Activated naive CD8-positive, alpha-beta T cell treated with anti-CD3 and anti-CD28 coated beads, Interleukin-2, amount 10 ng/mL, durations not matched to agents 7 days and 5 days (primary cell): ENCODE results near the gene CLDN7. TPM values are rescaled to one million over a fixed set of nuclear protein-coding genes. Genes with fewer than 3 reads are reported as not detected.

Experiments
- ATAC-seq: fragments of 150-1000 bp; cut with Tn5 transposase; one replicate; pipeline ENCODE4 v1.10.0; 2021; ENCODE audit warnings: low read depth, moderate library complexity
- POLR2A ChIA-PET: fragments of 350-600 bp; sonication (Branson Sonifier 250); formaldehyde crosslinking; loops from one replicate; lab custom pipeline; 2021; ENCODE audit warnings: antibody characterized with exemption; lab: Charles Lee
- DNase-seq: peaks from one replicate; pipeline ENCODE4 v3.0.0; 2021
- H3K27ac Mint-ChIP-seq: one replicate; pipeline ENCODE4 v1.8.0; 2022; ENCODE audit warnings: mild to moderate bottlenecking, mixed read lengths
- H3K27me3 Mint-ChIP-seq: one replicate; pipeline ENCODE4 v1.8.0; 2022; ENCODE audit warnings: mild to moderate bottlenecking, moderate library complexity, mixed read lengths
- H3K36me3 Mint-ChIP-seq: one replicate; pipeline ENCODE4 v1.8.0; 2021; ENCODE audit warnings: mild to moderate bottlenecking, mixed read lengths
- H3K4me1 Mint-ChIP-seq: one replicate; pipeline ENCODE4 v1.8.0; 2021; ENCODE audit warnings: mixed read lengths
- H3K4me3 Mint-ChIP-seq: one replicate; pipeline ENCODE4 v1.8.0; 2022; ENCODE audit warnings: mild to moderate bottlenecking, moderate library complexity, mixed read lengths
- H3K9me3 Mint-ChIP-seq: one replicate; pipeline ENCODE4 v1.8.0; 2021; ENCODE audit warnings: mixed read lengths
- microRNA-seq: library from miRNA; unstranded; fragments of <30 nt; microRNA quantifications from one replicate; pipeline ENCODE4 v1.2.0, GENCODE V29; 2022
- total RNA-seq, 2 experiments: library from RNA; stranded (reverse); gene quantifications; one replicate each; pipeline ENCODE4 v1.2.3, GENCODE V29; 2021

Gene CLDN7
- total RNA-seq, 2 experiments from 2014 or later = 1.7 to 2.6 TPM

GRCh38 chr17:7215652-7216180 is 46.6 kb downstream of the CLDN7 start:
- no peaks in the 10 kb centered on the region for H3K36me3 Mint-ChIP-seq
- DNase-seq (no peak), ATAC-seq (no peak)
- peak overlapping the region; percentile 95 for H3K27ac Mint-ChIP-seq
- H3K4me3 Mint-ChIP-seq = peak overlapping the region; percentile 97
- H3K27me3 Mint-ChIP-seq = peaks cover 1% of the 10 kb centered on the region
- peaks cover 56% of the 10 kb centered on the region for H3K4me1 Mint-ChIP-seq
- H3K9me3 Mint-ChIP-seq = no peaks in the 10 kb centered on the region
- POLR2A ChIA-PET = interaction anchor here (0.9 to 2.8 kb wide), 4 partner anchors 8 to 180 kb away, joined by 3 to 15 read pairs (median 7); partner anchors contain the start of genes GABARAP, PHF23 and SLC16A13

GRCh38 chr17:7215136-7215638 is 47.1 kb downstream of the CLDN7 start:
- ATAC-seq (no peak), DNase-seq (no peak)
- Mint-ChIP-seq H3K36me3 (no peaks in the 10 kb centered on the region), H3K27me3 (peaks cover 2% of the 10 kb centered on the region), H3K27ac (peak overlapping the region; percentile 95), H3K4me1 (peaks cover 51% of the 10 kb centered on the region), H3K4me3 (peak overlapping the region; percentile 97), H3K9me3 (no peaks in the 10 kb centered on the region)
- POLR2A ChIA-PET = interaction anchor here (0.7 to 2.8 kb wide), 6 partner anchors 19 to 180 kb away, joined by 3 to 15 read pairs (median 6); partner anchors contain the start of genes ACAP1, DVL2, GABARAP and PHF23

GRCh38 chr17:7214300-7215135 is 47.8 kb downstream of the CLDN7 start:
- H3K4me3 Mint-ChIP-seq = peak overlapping the region; percentile 97
- peaks cover 50% of the 10 kb centered on the region for H3K4me1 Mint-ChIP-seq
- POLR2A ChIA-PET = interaction anchor here (0.7 to 2.8 kb wide), 7 partner anchors 20 to 179 kb away, joined by 3 to 15 read pairs (median 4); partner anchors contain the start of genes ACAP1, CTDNEP1, DVL2 and GABARAP
- DNase-seq (peak; percentile 100), ATAC-seq (peak; percentile 81)
- no peaks in the 10 kb centered on the region for H3K36me3 Mint-ChIP-seq
- peak overlapping the region; percentile 95 for H3K27ac Mint-ChIP-seq
- no peaks in the 10 kb centered on the region for H3K9me3 Mint-ChIP-seq
- peaks cover 7% of the 10 kb centered on the region for H3K27me3 Mint-ChIP-seq

GRCh38 chr17:7213895-7214299 is 48.4 kb downstream of the CLDN7 start:
- Mint-ChIP-seq H3K4me3 (peak overlapping the region; percentile 97), H3K9me3 (no peaks in the 10 kb centered on the region), H3K4me1 (peaks cover 47% of the 10 kb centered on the region), H3K36me3 (no peaks in the 10 kb centered on the region), H3K27me3 (peaks cover 7% of the 10 kb centered on the region), H3K27ac (peak overlapping the region; percentile 95)
- DNase-seq (no peak), ATAC-seq (no peak)
- POLR2A ChIA-PET = interaction anchor here (0.7 to 2.8 kb wide), 5 partner anchors 21 to 123 kb away, joined by 3 to 15 read pairs (median 4); partner anchors contain the start of genes ACAP1, CTDNEP1, DVL2 and PHF23

GRCh38 chr17:7211491-7212273 is 50.6 kb downstream of the CLDN7 start:
- no peak overlapping the region for H3K27ac Mint-ChIP-seq
- no peak overlapping the region for H3K4me3 Mint-ChIP-seq
- H3K4me1 Mint-ChIP-seq = peaks cover 35% of the 10 kb centered on the region
- no peaks in the 10 kb centered on the region for H3K36me3 Mint-ChIP-seq
- POLR2A ChIA-PET = no interaction called here
- peaks cover 7% of the 10 kb centered on the region for H3K27me3 Mint-ChIP-seq
- ATAC-seq = no peak
- no peaks in the 10 kb centered on the region for H3K9me3 Mint-ChIP-seq
- DNase-seq = no peak

Small RNAs within 50 kb of the gene (microRNA-seq; reads per million reads assigned to microRNA genes)
- gene MIR324 = 1,521 reads per million, percentile 82 among the genes with 10 or more reads in this experiment

Other genes starting within 250 kb of the CLDN7 start
- gene RNASEK, start 249.9 kb downstream of the CLDN7 start, total RNA-seq = 100 to 1,000 TPM; 114 to 128 TPM
- gene BCL6B, start 239.4 kb downstream of the CLDN7 start, total RNA-seq = under 1 TPM; 0.36 to 0.54 TPM
- gene SLC16A13, start 226.5 kb downstream of the CLDN7 start, total RNA-seq = 10 to 100 TPM; 15.8 to 16.0 TPM
- 1 to 10 TPM; 1.2 to 1.7 TPM for gene SLC16A11, start 218.4 kb downstream of the CLDN7 start, total RNA-seq
- under 1 TPM; 0.45 to 0.64 TPM for gene CLEC10A, start 182.2 kb downstream of the CLDN7 start, total RNA-seq
- not detected for gene ASGR2, start 147.7 kb downstream of the CLDN7 start, total RNA-seq
- 1 to 10 TPM; 1.1 to 1.5 TPM for gene ASGR1, start 83.1 kb downstream of the CLDN7 start, total RNA-seq
- gene DLG4, start 42.6 kb downstream of the CLDN7 start, total RNA-seq = 10 to 100 TPM; 21.2 to 22.4 TPM
- 100 to 1,000 TPM; 417 to 434 TPM for gene ACADVL, start 42.5 kb downstream of the CLDN7 start, total RNA-seq
- 10 to 100 TPM; 62.1 to 67.3 TPM for gene DVL2, start 28.0 kb downstream of the CLDN7 start, total RNA-seq
- gene PHF23, start 23.0 kb downstream of the CLDN7 start, total RNA-seq = 10 to 100 TPM; 49.9 to 50.4 TPM
- gene GABARAP, start 20.0 kb downstream of the CLDN7 start, total RNA-seq = 100 to 1,000 TPM; 244 to 251 TPM
- gene CTDNEP1, start 10.7 kb downstream of the CLDN7 start, total RNA-seq = 100 to 1,000 TPM; 157 to 160 TPM
- gene ELP5, start 10.3 kb downstream of the CLDN7 start, total RNA-seq = 10 to 100 TPM; 49.5 to 52.0 TPM
- gene SLC2A4, start 19.2 kb upstream of the CLDN7 start, total RNA-seq = not detected
- gene YBX2, start 32.2 kb upstream of the CLDN7 start, total RNA-seq = 1 to 10 TPM in 1 of 2 experiments, under 1 TPM in 1; 0.37 to 1.2 TPM
- 100 to 1,000 TPM; 420 to 451 TPM for gene EIF5A, start 45.1 kb upstream of the CLDN7 start, total RNA-seq
- 10 to 100 TPM; 97.1 to 98.5 TPM for gene GPS2, start 52.9 kb upstream of the CLDN7 start, total RNA-seq
- 10 to 100 TPM; 53.4 to 58.6 TPM for gene NEURL4, start 66.9 kb upstream of the CLDN7 start, total RNA-seq
- 100 to 1,000 TPM; 710 to 756 TPM for gene ACAP1, start 74.1 kb upstream of the CLDN7 start, total RNA-seq
- gene KCTD11, start 89.7 kb upstream of the CLDN7 start, total RNA-seq = 1 to 10 TPM; 8.1 to 8.7 TPM
- not detected for gene TMEM95, start 92.7 kb upstream of the CLDN7 start, total RNA-seq
- 1 to 10 TPM; 5.2 to 6.5 TPM for gene TNK1, start 118.6 kb upstream of the CLDN7 start, total RNA-seq
- 10 to 100 TPM; 79.3 to 82.1 TPM for gene PLSCR3, start 132.0 kb upstream of the CLDN7 start, total RNA-seq
- 10 to 100 TPM; 52.9 to 55.6 TPM for gene TMEM256, start 141.6 kb upstream of the CLDN7 start, total RNA-seq
- gene NLGN2, start 145.4 kb upstream of the CLDN7 start, total RNA-seq = 1 to 10 TPM; 8.0 to 8.7 TPM
- gene SPEM1, start 157.8 kb upstream of the CLDN7 start, total RNA-seq = not detected
- not detected for gene SPEM2, start 163.1 kb upstream of the CLDN7 start, total RNA-seq
- gene SPEM3, start 166.4 kb upstream of the CLDN7 start, total RNA-seq = not detected
- 10 to 100 TPM; 15.7 to 17.7 TPM for gene TMEM102, start 173.0 kb upstream of the CLDN7 start, total RNA-seq
- gene FGF11, start 177.0 kb upstream of the CLDN7 start, total RNA-seq = 10 to 100 TPM; 25.4 to 28.5 TPM
- 10 to 100 TPM; 15.2 to 15.7 TPM for gene CHRNB1, start 182.6 kb upstream of the CLDN7 start, total RNA-seq
- gene ZBTB4, start 217.2 kb upstream of the CLDN7 start, total RNA-seq = 10 to 100 TPM; 56.0 to 58.6 TPM
- not detected for gene SLC35G6, start 219.0 kb upstream of the CLDN7 start, total RNA-seq
- gene POLR2A, start 221.9 kb upstream of the CLDN7 start, total RNA-seq = 100 to 1,000 TPM; 192 to 214 TPM